ENCODE results near the gene ACP5.

The ACP5 gene

GRCh38 chr19:11547929-11548700, 29.3 kb downstream of the ACP5 start:
- DNase-seq: no peak

- DNase-seq: no peak
These were observed 36.2 kb downstream of the ACP5 start for GRCh38 chr19:11541238-11541637.

- no peak for DNase-seq
These were observed 36.8 kb downstream of the ACP5 start for GRCh38 chr19:11540645-11541044.

- no peak for DNase-seq
These were observed 37.7 kb downstream of the ACP5 start for GRCh38 chr19:11539495-11540365.

- DNase-seq: no peak
These were observed 39.0 kb downstream of the ACP5 start, which contains the start of gene CNN1 for GRCh38 chr19:11538232-11539036. CNN1 (plus strand) TSS chr19:11538851; CDS start chr19:11538928, 77 bp downstream.

GRCh38 chr19:11535792-11536595, 41.5 kb downstream of the ACP5 start:
- DNase-seq: peak; percentile 85

- DNase-seq: no peak
These were observed 42.5 kb downstream of the ACP5 start for GRCh38 chr19:11534948-11535347.

GRCh38 chr19:11534538-11534937, 42.9 kb downstream of the ACP5 start:
- no peak for DNase-seq

- peak; percentile 49 for DNase-seq
These were observed 47.0 kb downstream of the ACP5 start for GRCh38 chr19:11530432-11530831.

- DNase-seq: peak; percentile 95
These were observed 48.7 kb downstream of the ACP5 start, which contains the start of gene ECSIT for GRCh38 chr19:11528551-11529341. ECSIT (minus strand) TSS chr19:11529134; CDS start chr19:11519170, 9,964 bp downstream.

Data from CD4-positive, alpha-beta T cell treated with Interleukin-15 for 1 hour (primary cell).